ENCODE data around the gene PSPC1.
"Not testable (repeated sequence)": the region's sequence is repeated elsewhere in the genome, so short reads cannot be mapped to it uniquely, and the experiment has no call there.

PSPC1 gene

GRCh38 chr13:19763618-19764017 lies 19.1 kb downstream of the PSPC1 start:
- no peak for DNase-seq

GRCh38 chr13:19759669-19760068 lies 23.1 kb downstream of the PSPC1 start:
- no peak for DNase-seq

- no peak for DNase-seq
Observed at GRCh38 chr13:19742643-19743042, 40.1 kb downstream of the PSPC1 start.

DNA sequence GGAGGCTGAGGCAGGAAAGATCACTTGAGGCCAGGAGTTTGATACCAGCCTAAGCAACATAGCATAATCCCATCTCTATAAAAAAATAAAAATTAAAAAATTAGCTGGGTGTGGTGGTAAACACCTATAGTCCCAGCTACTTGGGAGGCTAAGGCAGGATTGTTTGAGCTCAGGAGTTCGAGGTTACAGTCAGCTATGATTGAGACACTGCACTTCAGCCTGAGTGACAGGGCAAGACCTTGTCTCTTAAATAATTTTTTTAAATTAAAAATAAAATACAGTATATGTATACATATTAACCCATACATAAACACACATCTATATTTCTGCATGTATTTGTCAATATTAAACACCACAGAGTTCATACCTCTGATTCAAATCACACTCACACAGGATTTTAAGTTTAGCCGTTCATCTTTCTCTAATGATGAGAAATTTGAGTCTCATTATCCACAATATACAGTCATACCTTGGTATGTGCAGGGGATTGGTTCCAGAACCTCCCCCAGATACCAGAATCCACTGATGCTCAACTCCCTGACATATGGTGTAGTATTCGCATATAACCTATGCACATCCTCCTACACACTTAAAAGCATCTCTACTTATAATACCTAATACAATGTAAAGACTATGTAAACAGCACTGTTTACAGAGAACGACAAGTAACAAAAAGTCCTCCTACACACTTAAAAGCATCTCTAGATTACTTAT lies 44.7 kb downstream of the PSPC1 start:
- no peak for DNase-seq

- DNase-seq: no peak
Observed at GRCh38 chr13:19726611-19727010, 56.1 kb downstream of the PSPC1 start.

DNA sequence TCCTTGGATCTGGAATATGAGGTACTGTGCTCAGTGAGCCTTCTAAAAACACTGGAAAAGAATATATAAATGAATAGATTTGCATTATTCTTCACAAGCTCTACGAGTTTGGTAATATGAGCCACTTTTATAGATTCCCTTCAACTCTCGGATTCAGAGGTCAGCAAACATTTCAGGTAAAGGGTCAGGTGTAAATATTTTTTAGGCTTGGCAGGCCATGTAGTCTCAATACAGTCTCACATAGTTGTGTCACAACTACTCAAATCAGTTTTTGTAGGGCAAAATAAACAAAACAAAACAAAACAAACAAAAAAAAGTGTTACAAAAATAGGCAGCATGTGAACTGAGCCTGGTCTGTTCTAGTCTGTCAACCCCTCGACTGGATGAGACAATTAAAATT lies 57.4 kb downstream of the PSPC1 start:
- DNase-seq: no peak

DNA sequence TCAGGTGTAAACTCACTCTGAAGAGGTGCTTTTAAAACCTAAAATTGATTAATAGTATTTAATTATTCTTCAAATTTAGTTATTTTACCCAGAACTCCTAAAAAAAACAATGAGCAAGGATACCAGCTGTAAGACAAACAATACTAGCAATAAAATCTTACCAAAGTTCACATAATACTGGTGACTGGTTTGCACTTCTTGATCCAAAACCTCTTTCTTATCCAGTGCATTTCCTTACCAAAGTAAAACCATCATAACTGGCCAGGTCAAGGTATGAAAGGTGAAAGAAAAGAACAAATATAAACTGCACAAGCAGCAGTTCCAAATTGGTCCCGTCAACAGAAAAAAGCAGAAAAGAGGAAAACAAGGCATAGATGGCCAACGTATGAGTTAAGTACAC lies 62.7 kb downstream of the PSPC1 start:
- no peak for DNase-seq

DNA sequence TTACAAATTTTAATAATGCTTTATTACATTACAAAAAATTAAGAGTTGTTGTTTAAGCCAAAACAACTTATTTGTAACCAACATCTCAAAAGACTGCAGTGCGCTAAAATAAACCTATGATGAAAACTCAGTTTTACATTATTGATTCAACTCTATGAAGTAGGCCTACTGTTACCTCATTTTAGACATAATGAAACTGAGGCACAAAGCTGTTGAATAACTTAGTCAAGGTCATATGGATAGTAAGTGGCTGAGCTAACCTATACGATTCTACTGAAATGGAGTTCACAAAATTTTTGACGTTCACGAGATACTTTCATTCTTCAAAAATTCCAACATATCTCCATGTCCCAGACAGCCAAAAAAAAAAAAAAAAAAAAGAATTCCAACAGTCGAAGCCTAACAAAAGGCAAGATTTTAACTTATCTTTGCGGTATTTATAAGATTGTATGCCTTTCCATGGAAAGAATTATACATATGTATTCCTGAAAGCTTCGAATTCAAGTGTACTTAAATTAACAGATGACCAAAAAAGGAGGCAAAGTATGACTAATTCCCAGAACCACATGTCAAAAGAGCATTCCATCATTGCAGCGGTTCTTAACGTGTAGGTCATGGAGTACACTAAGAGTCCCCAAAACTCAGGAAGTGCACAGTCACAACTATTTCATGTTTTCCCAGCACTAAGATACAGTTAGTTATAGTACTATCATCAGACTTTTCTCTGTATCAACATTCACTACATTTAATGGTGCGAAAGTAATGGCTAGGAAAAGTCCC lies 69.4 kb downstream of the PSPC1 start:
- no peak for DNase-seq

DNA sequence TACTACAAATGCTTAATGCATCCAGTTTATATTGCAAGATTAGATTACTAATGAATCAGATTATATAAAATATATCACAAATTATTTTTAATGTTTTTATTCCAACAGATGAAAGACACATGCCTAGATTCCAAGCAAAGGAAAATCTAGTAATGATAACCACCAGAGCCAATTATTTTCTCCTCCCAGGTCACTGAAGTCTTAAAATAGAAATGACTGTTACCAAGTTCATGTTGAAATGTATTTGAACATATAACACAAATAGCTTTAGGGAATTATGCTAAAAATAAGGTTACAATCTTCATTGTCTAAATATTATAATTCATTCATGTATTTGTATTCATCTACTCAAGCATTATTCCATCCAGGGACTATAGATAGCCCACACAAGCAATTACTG lies 73.0 kb downstream of the PSPC1 start:
- not testable (repeated sequence) for DNase-seq

DNA sequence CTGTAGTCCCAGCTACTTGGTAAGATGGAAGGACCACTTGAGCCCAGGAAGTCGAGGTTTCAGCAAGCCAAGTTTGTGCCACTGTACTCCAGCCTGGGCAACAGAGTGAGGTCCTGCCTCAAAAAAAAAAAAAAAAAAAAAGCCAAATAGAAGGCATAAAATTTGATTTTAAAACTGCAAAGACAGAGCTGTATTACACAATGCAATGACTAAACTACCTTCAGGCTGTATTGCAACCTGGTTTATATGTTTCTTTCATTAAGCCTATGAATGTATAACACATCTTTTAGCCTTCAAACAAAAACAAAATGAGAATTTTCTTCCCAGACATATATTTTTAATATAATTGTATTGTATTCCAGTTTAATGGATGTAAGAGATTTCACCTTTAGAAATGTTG lies 73.7 kb downstream of the PSPC1 start:
- DNase-seq: not testable (repeated sequence)

- not testable (repeated sequence) for DNase-seq
Observed at GRCh38 chr13:19704256-19704655, 78.5 kb downstream of the PSPC1 start.

GRCh38 chr13:19701619-19702018 lies 81.1 kb downstream of the PSPC1 start:
- not testable (repeated sequence) for DNase-seq

GRCh38 chr13:19700963-19701362 lies 81.8 kb downstream of the PSPC1 start:
- DNase-seq: not testable (repeated sequence)

DNA sequence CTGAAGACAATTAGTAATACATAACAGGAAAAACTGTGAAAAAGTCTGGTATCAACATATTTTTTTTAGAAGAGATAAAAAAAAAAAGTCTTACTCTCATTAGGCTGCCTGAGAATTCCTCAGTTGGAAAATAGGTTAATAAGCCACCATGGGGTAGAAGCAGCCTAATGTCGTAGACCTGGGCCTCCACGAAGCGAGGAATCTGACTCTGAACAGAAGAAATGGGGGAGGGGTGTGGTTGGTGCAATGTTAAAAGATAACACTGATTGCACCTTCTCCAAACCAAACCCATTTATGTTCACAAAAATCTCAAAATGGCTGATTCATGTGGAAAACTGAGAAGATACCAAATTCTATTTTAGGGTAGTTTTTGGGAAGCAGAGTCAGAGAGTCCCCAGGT lies 86.9 kb downstream of the PSPC1 start:
- DNase-seq: no peak

DNA sequence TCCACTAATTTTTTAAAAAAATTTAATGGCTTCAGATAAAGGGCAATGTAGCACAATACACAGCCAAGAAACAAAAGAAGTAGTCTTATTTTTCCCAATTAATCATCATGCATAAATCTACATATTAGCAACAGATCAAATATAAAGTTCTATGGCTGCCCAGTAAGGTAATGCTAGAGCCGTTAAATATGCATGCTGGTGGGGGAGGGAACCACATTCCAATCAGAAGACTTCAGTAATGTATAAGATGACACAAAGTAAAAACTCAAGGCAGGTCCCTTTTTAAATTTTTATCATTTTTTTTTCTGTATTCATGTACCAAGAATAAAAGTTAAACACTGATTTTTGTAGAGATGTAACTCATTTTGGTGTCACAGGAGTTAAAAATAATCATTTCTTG lies 87.3 kb downstream of the PSPC1 start:
- DNase-seq: no peak

DNA sequence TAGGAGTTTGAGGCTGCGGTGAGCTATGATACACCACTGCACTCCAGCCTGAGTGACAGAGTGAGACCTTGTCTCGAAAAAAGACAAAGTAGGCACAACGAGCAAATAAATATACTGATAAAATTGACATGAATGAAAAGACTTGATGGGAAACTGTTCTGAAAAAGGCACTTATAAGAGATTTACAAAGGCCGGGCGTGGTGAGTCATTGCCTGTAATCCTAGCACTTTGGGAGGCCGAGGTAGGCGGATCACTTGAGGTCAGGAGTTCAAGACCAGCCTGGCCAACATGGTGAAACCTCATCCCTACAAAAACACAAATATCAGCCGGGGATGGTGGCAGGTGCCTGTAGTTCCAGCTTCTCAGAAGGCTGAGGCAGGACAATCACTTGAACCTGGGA lies 91.3 kb downstream of the PSPC1 start:
- DNase-seq: not testable (repeated sequence)

- DNase-seq: no peak
Observed at GRCh38 chr13:19685437-19685836, 97.3 kb downstream of the PSPC1 start.

DNA sequence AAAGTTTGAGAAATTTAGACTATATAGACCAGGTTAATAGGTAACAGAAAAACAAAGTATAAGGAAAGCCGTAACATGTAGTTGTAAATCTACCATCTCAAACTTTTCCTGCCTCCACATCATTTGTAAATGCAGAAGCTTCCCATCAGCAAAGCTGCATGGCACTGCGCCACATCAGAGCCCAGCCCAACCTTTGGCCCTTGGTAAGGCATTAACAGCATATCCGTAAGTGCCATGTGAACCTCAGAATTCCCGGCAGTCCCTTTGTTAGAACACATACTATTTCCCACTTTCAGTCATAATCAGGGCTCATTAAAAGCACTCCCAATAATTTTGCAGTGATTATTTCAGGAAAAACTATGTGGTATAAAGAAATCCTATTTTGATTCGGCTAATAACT lies 97.7 kb downstream of the PSPC1 start:
- DNase-seq: no peak

- DNase-seq: no peak
Observed at GRCh38 chr13:19681517-19681916, 101.2 kb downstream of the PSPC1 start.

DNA sequence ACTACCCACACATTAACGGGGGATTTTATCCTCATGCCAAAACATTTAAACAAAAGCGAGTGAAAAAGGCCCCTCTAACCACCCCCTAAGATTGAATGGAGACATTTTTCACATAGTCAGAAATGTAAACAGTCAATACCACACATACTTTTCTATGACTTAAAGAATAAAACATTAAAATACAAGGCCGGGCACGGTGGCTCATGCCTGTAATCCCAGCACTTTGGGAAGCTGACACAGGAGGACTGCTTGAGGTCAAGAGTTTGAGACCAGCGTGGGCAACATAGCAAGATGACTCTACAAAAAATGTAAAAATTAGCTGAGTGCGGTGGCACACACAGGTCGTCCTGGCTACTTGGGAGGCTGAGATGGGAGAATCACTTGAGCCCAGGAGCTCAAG lies 102.0 kb downstream of the PSPC1 start:
- no peak for DNase-seq

- no peak for DNase-seq
Observed at GRCh38 chr13:19676168-19676567, 106.6 kb downstream of the PSPC1 start.

DNA sequence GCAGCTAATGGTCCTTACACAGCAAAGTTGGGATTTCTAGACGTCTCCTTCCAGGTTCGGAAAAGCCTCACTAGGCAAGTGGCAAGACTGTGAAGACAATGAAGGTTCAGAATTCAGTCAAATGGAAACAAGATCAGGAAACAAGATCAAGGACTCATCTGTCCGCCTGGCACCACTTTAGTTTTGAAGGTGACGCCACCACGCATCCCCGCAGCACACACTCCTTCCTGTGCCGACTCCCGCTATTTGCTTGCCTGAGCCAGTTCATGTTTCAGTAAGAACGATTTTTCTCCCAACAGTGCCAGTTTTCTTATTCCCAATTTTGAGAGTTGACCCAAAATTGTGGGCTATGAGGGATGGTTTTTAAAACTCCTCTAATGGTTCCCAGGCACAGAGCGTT lies 107.8 kb downstream of the PSPC1 start:
- no peak for DNase-seq

DNA sequence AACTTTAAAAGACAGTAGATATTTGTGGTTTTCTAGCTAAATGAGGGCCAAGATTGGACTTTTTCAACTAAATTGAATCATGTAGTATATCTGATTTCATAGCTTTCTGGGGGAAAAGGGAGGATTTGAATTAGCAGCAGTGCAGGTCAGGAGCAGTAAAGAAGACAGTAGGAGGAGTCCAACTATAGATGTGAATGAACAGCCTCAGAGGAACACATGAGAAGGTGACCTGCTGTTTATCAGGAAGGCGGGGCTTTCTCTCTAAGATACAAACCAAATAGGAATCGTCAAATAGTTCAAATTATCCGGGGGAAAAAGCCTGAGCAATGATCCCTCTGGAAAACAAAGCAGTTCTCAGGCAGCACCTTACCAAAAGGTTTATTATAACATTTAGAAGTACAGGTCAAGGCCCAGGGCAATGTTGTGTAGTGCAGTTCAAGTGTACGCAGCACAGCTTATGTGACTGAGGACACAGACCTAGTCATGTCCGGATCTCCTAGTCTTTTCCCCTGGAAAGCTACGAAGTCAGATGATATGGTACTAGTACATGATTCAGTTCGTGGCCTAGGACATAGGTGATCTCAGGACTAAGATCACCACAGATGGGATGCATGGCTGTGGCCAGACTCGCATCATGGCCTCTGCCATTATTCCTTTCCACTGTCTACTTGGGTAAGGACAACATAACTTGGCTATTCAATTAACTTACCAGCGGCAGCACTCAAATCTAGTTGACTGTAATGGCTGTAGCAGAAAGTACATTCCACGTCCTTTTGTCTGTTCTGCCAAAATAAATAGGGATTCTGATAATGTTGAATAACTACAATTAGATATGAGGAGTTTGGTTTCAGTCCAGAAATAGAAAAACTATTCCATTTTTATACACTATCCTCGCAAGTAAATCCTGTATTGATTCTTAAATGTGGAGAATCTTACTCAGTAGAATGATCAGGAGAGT lies 109.0 kb downstream of the PSPC1 start:
- DNase-seq: no peak
